Right ventricle myocardium superior (tissue), 1 donor: ENCODE results near the gene ADAM19. TPM values are rescaled to one million over a fixed set of nuclear protein-coding genes. Genes with fewer than 3 reads are reported as not detected.
"Not testable (repeated sequence)": the region's sequence is repeated elsewhere in the genome, so short reads cannot be mapped to it uniquely, and the experiment has no call there.

Experiments used
- ATAC-seq: fragments of 200-7000 bp; cut with Tn5 transposase; one replicate; pipeline ENCODE4 v1.9.1; 2020; ENCODE audit warnings: mild to moderate bottlenecking; ENCODE audit not compliant: poor library complexity
- DNase-seq: peaks from one replicate; pipeline ENCODE4 v3.0.0-alpha.2; 2020
- intact Hi-C: fragments of 100-400 bp; cut with DNase I; formaldehyde crosslinking; loops from one replicate; pipeline ENCODE4 v1.11.2; 2022
- total RNA-seq: library from RNA; stranded (reverse); fragmentation: NEBNext Ultra II Directional; extraction: Animal tissue kit (Norgen Biotek cat#: 25700); gene quantifications from one replicate; pipeline ENCODE4 v1.2.1, GENCODE V29; 2021
- donor health status: DM: no; HTN: yes; CAD: no; lungs with severe emphysema.

Gene ADAM19
- total RNA-seq, 1 donor from 2014 or later: 8.4 TPM

DNA sequence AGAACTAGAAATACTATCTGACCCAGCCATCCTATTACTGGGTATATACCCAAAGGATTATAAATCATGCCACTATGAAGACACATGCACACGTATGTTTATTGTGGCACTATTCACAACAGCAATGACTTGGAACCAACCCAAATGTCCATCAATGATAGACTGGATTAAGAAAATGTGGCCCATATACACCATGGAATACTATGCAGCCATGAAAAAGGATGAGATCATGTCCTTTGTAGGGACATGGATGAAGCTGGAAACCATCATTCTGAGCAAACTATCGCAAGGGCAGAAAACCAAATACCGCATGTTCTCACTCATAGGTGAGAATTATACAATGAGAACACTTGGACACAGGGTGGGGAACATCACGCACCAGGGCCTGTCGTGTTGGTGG lies 145.7 kb downstream of the ADAM19 start:
- intact Hi-C loops: loop anchor here (5.0 kb wide), 2 partner anchors 42 to 287 kb away; no protein-coding TSS in a partner anchor
- ATAC-seq, DNase-seq: not testable (repeated sequence)

Other genes with a start within 250 kb of the ADAM19 start
- not detected for gene NIPAL4, start 115.6 kb downstream of the ADAM19 start, total RNA-seq
- gene SOX30, start 76.7 kb upstream of the ADAM19 start, total RNA-seq: 0.13 TPM
- not detected for gene C5orf52, start 95.8 kb upstream of the ADAM19 start, total RNA-seq
- 4.1 TPM for gene THG1L, start 155.6 kb upstream of the ADAM19 start, total RNA-seq
- 1.3 TPM for gene LSM11, start 167.9 kb upstream of the ADAM19 start, total RNA-seq